PC-3 (cell line): Measurements from ENCODE around the gene CA5A.

Source experiments
- CTCF ChIP-seq: fragments of 300-600 bp; sonication (generic); conservative IDR thresholded peaks from 2 replicates; pipeline ENCODE4 v1.5.1; 2017; ENCODE audit warnings: antibody characterized with exemption, low read depth, mild to moderate bottlenecking, low read length
- EZH2 ChIP-seq: fragments of 300-600 bp; sonication (generic); IDR thresholded peaks from one replicate; pipeline ENCODE4 v1.6.1; 2017; ENCODE audit warnings: antibody characterized with exemption, mild to moderate bottlenecking, low read length; ENCODE audit not compliant: unreplicated experiment
- EZH2phosphoT487 ChIP-seq: fragments of 300-600 bp; sonication (generic); IDR thresholded peaks from 2 replicates; pipeline ENCODE4 v1.6.1; 2018; ENCODE audit warnings: mild to moderate bottlenecking, antibody characterized with exemption, low read length, borderline replicate concordance

- TF ChIP-seq CTCF (no peak), EZH2 (no peak), EZH2phosphoT487 (no peak)
Measured at GRCh38 chr16:87881324-87882200, 54.8 kb downstream of the CA5A start.
